GM19438 (cell line): Measurements from ENCODE around the gene BDNF.
A peak's percentile ranks its signal among the peaks of the same experiment; 100 is the strongest.
"Not testable (repeated sequence)": the region's sequence is repeated elsewhere in the genome, so short reads cannot be mapped to it uniquely, and the experiment has no call there.

ENCODE experiments used
- ATAC-seq: cut with Tn5 transposase; IDR thresholded peaks from one replicate; pipeline ENCODE4 v1.9.1; 2021; ENCODE audit warnings: low read depth; ENCODE audit not compliant: unreplicated experiment

BDNF gene

DNA sequence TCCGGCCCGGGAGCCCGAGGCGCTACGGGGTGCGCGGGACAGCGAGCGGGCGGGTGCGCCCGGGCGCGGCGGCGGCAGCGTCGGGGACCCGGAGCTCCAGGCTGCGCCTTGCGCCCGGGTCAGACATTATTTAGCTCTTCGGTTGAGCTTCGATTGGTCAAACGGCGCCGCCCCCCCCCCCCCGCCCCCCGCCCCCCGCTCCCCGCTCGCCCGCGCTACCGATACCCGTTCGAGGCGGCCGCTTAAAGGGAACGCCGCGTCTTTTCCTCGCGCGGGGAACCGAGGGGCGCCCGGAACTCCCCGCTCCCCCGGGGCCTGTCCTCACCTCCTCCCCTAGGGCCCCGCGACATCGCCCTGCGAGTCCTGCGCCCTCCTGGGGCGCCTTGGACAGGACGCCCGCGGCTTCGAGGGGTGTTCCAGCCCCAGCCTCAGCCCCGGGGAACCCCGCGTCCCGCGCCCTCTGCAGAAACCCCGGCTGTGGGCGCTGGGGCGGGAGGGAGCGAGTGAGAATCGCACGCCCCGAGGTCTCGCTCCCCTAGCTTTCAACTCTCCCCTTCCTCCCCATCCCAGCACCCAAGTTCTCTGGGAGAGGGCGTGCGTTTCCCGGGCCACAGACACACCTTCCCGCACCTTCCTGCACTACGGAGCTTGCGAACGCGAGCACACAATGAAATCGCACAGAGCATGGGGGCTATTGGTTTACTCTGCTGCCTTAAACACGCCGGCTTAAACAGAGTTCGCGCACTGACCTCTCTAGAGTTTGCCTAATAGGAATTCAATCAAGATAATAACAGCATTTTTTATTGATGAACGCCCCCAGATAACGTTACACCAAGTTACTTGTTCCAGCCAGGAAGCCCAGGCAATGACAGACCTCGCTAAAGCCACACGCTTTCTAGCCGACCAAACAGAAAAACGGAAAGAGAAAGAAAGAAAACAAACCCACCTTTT, at the start of gene BDNF:
Gene BDNF (minus strand): TSS at position 105 of the 951 bp plus-strand sequence. CDS start 41,891 bp downstream, outside the sequence.
- ATAC-seq: peak; percentile 39

DNA sequence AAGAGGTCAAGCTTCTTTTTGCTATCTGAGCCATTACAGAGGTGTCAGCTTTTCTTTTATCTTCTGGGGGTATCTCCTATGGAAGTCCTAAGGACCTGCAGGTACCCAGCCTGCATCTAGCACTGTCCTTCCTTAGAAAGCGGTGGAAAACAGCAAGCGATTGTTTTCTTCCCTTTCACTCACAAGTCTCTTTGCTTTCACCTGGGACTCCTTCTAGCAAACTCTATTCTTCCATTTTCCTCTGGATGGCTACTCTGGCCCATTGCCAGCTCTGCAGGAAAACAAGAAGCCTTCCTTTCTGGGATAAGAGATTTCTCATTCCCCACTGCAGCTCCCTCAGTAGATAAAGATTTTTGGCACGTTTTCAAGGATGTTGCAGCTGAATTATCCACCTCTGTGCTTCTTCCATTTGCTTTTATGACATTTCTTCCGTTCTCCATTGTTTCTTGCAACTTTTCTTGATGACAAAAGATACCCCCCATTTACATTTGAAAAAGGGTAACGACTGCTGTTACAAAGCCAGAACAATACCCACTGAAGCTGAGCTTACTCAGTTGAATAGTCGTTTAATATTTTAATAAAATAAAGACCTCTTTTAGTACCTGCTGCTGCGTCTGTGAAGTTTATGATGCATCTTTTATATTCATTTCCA, 40.2 kb upstream of the BDNF start:
- no peak for ATAC-seq

DNA sequence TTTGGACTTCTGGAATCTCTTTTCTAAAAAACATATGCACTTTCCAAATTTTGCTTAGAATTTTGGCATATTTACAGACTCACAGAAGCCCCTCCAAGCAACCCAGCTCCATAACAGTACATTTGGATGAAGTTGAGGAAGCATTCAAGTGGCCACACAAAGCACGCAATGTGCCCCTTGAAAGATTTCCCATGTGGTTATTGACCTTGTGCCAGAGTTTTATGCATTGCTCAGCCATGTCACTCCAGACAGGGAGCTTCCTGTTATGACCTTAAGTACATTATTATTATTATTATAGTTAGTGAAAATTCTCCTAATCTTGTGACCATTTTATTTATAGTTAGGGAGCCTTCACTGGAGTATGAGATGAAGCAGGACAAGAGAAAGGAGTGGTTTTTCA, 35.0 kb upstream of the BDNF start:
- ATAC-seq: no peak

DNA sequence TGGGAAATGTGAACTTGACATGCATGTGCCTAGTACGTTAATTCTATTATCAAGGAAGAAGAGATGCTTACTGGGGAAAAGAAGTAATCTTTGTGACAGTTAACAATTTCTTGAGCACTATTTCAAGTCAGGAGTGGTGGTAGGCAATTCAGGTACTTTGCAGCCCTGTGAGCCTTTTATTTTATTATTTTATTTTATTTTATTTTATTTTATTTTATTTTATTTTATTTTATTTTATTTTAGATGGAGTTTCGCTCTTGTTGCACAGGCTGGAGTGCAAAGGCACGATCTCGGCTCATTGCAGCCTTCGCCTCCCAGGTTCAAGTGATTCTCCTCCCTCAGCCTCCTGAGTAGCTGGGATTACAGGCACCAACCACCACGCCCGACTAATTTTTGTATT, 31.5 kb upstream of the BDNF start:
- not testable (repeated sequence) for ATAC-seq

DNA sequence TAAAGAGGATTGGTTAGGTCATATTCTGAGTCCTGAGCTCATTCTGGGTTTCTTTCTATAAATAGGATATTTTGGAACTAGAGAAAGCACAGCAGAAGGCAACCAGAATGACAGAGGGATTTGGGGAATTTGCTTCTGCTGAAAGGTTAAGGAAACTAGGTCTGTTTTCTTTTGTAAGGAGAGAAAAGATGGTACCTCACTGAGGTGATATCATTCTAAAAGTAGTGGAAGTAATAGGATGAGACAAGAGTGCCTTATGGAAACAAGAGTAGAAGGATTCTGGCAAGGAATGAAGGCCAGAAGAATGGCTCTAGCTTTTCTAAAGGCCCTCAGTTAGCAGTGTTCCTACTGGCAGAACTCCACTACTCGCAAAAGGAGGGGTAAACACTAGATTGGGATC, 26.7 kb upstream of the BDNF start:
- ATAC-seq: no peak

DNA sequence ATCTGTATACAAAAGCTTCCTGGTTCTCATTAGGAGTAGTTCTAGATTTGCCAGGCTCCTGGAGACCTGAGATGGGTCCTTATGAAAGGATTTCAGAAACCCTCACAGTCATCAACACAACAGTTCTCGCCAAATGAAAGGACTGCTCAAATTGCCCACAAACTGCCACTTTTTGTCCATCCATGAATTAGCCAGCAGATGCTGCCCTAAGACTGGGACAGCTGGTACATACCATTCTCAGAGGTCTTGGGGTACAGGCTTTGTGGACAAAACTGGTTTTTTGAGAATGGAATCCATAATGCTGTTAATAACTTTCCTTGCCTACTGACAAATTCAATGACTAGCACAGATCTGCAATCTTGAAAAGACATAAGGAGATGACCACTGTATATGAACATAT, 23.4 kb upstream of the BDNF start:
- no peak for ATAC-seq

DNA sequence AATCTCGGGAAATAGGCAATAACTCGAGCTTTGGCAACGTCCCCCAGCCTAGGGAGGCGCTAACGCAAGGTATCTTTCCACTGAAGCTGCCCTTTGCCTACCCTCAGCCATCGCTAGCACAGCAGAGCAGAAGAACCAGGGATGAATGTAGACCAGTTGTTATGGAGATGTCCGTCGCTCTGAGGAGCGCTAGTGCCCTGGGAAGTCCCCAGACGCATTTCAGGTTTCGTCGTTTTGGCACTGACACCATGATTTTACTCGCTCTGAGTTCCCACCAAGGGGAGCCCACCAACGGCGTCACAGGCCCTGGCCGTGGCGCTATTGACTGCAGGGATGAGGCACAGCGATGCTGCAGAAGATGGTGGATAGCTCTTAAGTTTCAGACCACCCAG, 22.7 kb upstream of the BDNF start:
- ATAC-seq: no peak

DNA sequence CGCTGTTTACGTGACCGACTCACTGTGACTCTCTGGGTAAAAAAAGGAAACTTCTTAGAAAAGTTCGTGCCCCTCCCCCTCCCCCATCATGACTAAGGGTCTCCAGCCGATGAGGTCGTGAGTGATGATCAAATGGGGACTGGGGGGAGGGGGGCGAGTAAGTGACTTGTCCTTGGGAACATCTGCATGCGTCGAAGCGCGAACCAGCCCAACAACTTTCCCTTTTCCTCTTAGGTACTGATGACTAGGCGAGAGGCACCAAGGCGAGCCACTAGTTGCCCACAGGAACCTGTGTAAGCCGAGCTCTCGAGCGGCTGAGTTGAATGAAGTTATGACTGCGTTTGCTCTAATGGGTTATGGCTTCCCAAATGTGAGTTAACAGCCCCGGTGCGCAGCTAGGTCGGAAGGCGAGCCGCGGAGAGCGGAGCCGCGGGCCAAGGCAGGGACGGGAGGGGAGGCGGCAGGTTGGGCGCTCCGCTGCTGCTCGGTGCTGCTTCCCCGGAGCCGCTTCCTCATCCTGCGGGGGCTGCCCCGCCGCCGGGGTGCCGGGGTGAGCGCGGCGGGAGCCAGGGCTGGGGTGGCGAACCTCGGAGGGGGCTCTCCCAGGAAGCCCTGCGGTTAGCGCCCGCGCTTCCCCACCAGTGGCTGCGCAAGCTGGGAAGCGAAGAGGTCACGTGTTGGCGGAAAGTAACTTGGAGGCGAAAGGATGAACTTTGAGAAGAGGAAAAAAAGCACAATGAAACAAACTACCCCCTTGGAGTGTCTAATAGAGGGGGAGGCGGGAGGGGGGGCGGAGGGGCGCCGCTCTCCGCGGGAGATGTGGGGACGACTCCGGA, 22.1 kb upstream of the BDNF start:
- no peak for ATAC-seq

DNA sequence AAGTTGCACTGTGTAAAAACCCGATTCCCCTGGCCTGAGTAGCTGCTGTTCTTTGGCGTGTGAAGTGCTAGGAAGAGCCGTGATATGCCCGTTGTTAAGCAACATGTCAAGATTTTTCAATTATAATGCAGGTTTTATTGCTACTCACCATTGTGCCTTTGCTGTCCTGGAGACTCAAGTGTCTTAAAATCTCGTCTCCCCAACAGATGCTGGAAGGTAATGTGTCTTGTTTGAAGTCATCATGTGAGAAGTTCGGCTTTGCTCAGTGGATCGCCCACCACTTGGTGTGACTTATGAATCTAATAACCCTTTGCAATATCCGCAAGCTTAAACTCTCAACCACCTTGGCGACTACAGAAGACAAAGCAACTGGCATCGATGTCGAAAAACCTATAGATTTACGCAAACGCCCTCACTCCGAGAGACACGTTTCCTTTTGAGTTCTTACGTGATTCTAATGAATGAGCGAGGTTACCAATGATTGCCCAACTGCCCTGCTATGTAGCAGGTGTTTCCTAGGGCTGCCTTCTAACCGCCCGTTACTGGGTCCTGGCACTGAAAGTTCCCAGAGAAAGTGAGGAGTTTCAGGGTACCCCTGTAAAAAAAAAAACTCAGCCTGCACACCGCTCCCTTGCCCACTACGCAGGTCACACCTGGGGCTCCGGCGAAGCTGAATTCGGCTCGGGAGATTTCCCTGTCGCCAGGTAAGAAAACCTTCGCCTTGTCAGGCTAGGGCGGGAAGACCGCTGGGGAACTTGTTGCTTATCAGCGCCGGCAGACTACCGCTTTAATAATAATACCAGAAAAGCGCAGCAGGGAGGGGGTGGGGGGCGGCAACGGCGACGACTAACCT, 21.2 kb upstream of the BDNF start:
- ATAC-seq: no peak

DNA sequence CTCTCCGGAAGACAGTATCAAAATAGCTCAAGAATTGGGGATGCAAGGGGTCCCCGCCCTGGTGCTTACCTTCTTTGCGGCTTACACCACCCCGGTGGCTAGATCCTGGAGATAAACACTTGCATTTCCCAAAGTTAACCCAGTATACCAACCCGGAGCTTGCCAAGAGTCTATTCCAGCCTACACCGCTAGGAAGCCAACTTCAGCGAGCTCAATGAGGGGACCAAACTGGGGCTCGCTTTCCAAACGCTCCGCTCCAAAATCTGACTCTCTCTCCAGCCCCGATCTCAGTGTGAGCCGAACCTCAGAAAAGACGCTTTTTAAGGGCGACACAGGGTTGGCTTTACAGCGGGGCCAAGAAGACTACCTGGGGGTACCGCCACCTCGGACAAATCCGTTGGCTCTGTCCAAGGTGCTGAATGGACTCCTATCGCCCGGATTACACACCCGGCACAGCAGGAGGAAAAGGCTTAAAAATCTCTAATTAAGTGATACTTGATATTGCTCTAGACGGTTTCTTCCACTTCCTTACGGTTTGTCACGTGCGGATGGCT, 20.1 kb upstream of the BDNF start:
- ATAC-seq: no peak

DNA sequence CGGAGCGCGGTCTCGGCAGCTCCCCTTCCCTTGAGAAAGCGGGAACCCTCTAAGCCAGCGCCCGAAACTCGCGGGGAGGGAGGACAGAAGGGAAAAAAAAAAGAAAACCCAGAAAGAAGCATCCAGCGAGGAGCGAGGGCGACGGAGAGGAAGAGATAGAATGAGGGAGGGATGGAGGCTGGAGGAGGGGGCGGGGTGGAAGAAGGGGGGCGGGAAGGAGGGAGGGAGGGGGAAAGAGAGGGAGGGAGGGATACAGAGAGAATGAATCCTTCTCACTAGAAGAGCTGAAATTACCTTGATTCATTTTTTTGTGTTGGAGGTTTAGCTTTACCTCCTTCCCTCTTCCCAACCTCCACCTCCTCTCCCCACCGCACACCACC, 19.3 kb upstream of the BDNF start:
- no peak for ATAC-seq

DNA sequence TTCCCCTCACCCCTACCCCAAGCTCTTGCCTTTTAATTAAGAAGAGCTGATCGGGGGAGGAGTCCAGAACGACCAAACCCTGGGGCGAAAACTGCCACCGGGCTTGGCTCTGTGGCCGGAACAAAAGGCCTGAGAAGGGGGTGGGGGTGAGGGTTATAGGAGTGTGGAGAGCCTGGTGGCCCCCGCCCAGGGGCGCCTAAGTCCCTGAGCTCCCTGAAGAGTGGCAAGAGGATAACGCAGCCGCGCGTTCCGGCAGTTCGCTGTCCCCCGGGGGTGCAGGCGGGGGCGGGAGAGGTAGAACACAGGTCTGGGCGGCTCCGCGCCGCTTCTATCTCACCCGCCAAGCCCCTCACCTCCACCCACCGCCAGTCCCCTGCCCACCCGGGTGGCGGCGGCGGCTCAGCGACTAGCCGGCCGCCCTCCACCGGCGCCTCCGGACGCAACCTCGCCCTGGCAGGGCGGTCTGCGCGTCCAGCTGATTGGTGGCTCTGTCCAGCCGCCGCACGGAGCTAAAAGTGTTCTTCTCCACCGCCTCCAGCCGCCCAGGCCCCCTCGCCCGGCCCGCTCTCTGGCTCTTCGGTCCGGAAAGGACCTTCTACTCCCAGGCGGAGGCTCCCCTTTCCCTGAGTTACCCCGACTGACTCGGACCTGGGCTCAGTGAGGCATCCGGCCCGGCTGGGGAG, 18.7 kb upstream of the BDNF start:
- ATAC-seq: no peak

DNA sequence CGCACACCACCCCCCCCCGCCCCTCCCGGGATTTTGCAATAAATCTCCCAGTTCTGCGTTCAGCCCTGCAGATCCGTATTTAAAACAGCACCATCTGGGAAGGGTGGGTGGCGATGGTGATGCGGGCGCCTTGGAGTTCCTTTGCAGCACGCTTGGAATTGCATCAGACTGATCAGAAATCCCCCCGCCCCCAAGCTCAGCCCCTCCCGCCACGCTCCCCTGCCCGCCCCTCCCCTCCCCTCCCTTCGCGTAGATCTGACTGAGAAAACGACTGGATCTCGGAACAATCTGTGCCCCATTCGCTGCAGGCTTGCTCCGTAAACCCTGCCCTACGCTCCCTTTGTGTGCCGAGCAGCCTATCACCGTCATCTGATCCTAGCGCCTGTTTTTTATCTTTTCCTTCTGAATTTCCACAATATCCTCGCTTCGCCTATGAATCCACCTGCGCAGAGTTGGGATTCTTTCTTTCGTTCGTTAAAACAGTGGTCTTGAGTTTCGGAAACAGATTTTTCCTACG, 18.1 kb upstream of the BDNF start:
- no peak for ATAC-seq

DNA sequence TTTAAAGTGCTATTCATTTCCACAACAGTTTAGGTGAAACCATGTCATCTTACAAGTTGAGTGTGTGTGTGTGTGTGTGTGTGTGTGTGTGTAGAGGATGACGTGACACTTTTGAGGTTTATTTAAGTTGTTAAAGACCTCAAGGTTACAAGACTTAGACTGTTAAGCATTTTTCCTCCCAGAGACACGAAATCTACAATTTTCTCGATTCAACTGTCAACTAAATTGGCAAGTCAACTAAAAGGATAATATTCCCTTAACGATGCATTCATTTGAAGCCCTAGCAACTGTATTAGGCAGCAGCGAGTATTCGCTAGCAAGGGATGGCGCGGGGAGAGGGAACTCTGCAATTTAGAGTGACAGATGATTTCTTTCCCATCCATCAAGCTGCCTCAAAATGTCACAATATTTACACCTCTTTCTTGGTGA, 17.6 kb upstream of the BDNF start:
- ATAC-seq: no peak

DNA sequence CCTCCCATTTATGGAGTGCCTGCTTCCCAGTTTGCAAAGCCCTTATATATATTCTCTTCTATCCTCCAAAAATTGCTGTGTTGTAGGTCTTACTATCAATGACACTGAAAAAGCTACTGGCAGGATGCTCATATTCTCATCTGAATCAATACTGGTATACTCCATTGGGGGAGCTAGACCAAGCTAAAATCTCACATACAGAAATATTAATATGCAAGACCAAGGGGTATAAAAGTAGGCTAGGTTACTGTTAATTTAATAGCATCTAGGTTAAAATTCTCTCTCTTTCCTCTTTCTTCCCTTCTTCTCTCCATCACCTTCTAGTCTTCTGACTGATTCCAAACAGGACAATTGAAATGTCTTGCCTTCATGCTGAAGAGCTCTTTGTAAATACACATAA, 17.1 kb upstream of the BDNF start:
- no peak for ATAC-seq

DNA sequence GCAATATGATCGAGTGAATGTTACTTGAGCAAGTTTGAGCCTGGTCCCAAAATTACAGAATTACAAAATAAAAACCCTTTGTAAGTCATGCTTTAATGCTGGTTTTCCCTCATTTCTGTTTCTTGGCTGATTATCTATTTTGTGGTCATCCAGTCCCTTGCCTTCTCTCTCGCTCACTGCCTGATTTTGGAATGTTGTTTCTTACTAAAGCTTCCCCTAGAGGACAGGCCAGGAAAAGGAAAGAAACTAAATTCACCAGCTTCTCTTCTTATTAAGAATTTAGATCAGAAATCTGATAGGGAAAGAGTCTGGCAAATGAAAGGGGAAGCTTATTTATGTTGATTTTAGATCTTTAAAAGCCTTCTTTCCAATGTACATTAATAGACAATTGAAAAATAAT, 16.6 kb upstream of the BDNF start:
- ATAC-seq: no peak

DNA sequence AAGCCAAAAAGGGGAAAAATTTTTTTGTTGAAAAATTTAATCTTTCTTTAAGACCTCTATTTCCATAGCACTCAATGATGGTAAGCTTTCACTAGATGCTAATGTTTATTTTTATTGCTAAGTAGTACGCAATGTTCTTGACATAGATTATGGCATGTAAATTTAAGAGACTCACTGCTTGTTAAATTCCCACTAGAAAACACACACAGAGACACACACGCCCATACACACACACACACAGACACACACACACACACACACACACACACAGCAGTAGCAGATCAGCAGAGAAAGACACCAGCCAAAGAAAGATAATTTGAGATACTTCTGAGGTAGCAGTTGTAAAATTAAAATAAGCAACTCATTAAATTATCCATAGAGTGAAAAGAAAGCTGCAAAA, 16.0 kb upstream of the BDNF start:
- no peak for ATAC-seq

DNA sequence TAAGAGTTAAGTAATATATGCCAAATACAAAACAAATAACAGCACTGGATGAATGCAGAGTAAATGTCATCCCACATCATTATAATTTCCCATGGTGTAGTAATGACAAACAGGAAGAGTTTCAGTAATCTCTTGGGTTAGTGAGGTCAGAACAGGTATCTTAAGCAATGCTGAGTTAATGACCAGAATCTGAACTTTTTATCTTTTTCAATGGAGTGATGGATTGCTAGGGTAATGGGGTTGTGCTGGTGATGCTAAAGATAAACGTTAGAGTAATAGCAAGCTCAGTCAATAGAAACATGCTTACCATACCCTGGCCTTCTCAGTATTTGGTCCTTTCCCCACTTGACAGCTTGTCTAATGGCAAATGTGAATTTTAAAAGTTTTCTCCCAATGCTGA, 11.5 kb upstream of the BDNF start:
- ATAC-seq: no peak

DNA sequence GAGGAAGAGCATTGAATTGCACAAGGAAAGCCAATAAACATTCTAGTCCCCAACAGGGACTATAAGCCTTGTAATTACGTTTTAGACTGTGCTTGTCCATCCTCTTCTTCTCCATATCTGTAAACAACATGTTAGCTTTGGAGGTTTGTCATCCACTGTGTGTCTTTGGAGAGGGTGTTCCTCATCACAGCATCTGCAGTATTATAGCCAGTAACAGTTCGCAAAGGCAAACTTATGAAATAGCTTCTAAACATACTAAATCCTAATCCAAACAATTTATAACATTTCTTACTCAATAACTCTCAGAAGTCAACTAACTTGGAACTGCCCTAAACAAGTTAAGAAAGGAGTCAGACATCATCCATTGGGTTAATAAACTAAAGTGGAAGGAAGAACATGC, 10.3 kb upstream of the BDNF start:
- ATAC-seq: no peak
